Activated T-helper 2 cell treated with anti-CD3 and anti-CD28 coated beads, Interferon-gamma antibody, Interleukin-2, Interleukin-4, amounts not matched to agents 10 μg/mL and 5 μg/mL and 100 μg/mL, durations not matched to agents 14 hours and 24 hours and 36 hours (primary cell): ENCODE results near the gene RIMS4. TPM values are rescaled to one million over a fixed set of nuclear protein-coding genes. Genes with fewer than 3 reads are reported as not detected.
A peak's percentile ranks its signal among the peaks of the same experiment; 100 is the strongest.
"Not testable (repeated sequence)": the region's sequence is repeated elsewhere in the genome, so short reads cannot be mapped to it uniquely, and the experiment has no call there.

Source experiments
- DNase-seq: peaks from one replicate; pipeline ENCODE4 v3.0.0; 2021; ENCODE audit warnings: low spot score
- H3K27ac Mint-ChIP-seq: one replicate; pipeline ENCODE4 v1.8.0; 2021; ENCODE audit warnings: mixed read lengths
- H3K27me3 Mint-ChIP-seq: one replicate; pipeline ENCODE4 v1.8.0; 2021; ENCODE audit warnings: low read depth, mixed read lengths
- H3K36me3 Mint-ChIP-seq: one replicate; pipeline ENCODE4 v1.8.0; 2021; ENCODE audit warnings: low read depth, mixed read lengths
- H3K4me1 Mint-ChIP-seq: one replicate; pipeline ENCODE4 v1.8.0; 2021; ENCODE audit warnings: low read depth, mixed read lengths
- H3K4me3 Mint-ChIP-seq: one replicate; pipeline ENCODE4 v1.8.0; 2021; ENCODE audit warnings: low read depth, mild to moderate bottlenecking, moderate library complexity, mixed read lengths
- H3K9me3 Mint-ChIP-seq: one replicate; pipeline ENCODE4 v1.8.0; 2021; ENCODE audit warnings: mixed read lengths
- intact Hi-C: fragments of 100-400 bp; cut with micrococcal nuclease; formaldehyde crosslinking; loops from one replicate; pipeline ENCODE4 v1.15.1; 2023
- total RNA-seq: library from RNA; stranded (reverse); gene quantifications from 2 replicates; pipeline ENCODE4 v1.2.3, GENCODE V29; 2022

RIMS4 gene
- total RNA-seq, 1 donor from 2014 or later, result not detected

GRCh38 chr20:44827401-44827800 lies 17.1 kb upstream of the RIMS4 start:
- Mint-ChIP-seq H3K27ac (no peak overlapping the region), H3K4me1 (no peaks in the 10 kb centered on the region), H3K36me3 (no peaks in the 10 kb centered on the region), H3K27me3 (peaks cover 29% of the 10 kb centered on the region), H3K9me3 (no peaks in the 10 kb centered on the region), H3K4me3 (no peak overlapping the region)
- no peak for DNase-seq
- intact Hi-C loops, result no loop called here

GRCh38 chr20:44821576-44821975 lies 11.2 kb upstream of the RIMS4 start:
- intact Hi-C loops, H3K4me1 Mint-ChIP-seq, H3K27ac Mint-ChIP-seq, DNase-seq, H3K9me3 Mint-ChIP-seq, H3K4me3 Mint-ChIP-seq, H3K27me3 Mint-ChIP-seq, H3K36me3 Mint-ChIP-seq: not testable (repeated sequence)

- H3K4me3 Mint-ChIP-seq, result no peak overlapping the region
- H3K27me3 Mint-ChIP-seq, result peaks cover 10% of the 10 kb centered on the region
- H3K4me1 Mint-ChIP-seq, result no peaks in the 10 kb centered on the region
- DNase-seq, result no peak
- no peaks in the 10 kb centered on the region for H3K9me3 Mint-ChIP-seq
- H3K36me3 Mint-ChIP-seq, result no peaks in the 10 kb centered on the region
- intact Hi-C loops, result no loop called here
- no peak overlapping the region for H3K27ac Mint-ChIP-seq
Measured at GRCh38 chr20:44819936-44820335, 9.6 kb upstream of the RIMS4 start.

GRCh38 chr20:44817143-44817910 lies 7.0 kb upstream of the RIMS4 start:
- Mint-ChIP-seq H3K36me3 (no peaks in the 10 kb centered on the region), H3K27me3 (peaks cover 22% of the 10 kb centered on the region), H3K9me3 (no peaks in the 10 kb centered on the region), H3K27ac (no peak overlapping the region), H3K4me1 (no peaks in the 10 kb centered on the region), H3K4me3 (no peak overlapping the region)
- intact Hi-C loops, result no loop called here
- DNase-seq, result no peak

- DNase-seq, result no peak
- intact Hi-C loops, result no loop called here
- peaks cover 38% of the 10 kb centered on the region for H3K27me3 Mint-ChIP-seq
- no peaks in the 10 kb centered on the region for H3K9me3 Mint-ChIP-seq
- no peaks in the 10 kb centered on the region for H3K4me1 Mint-ChIP-seq
- H3K27ac Mint-ChIP-seq, result no peak overlapping the region
- no peaks in the 10 kb centered on the region for H3K36me3 Mint-ChIP-seq
- H3K4me3 Mint-ChIP-seq, result no peak overlapping the region
Measured at GRCh38 chr20:44814937-44815336, 4.6 kb upstream of the RIMS4 start.

- Mint-ChIP-seq H3K27me3 (peaks cover 62% of the 10 kb centered on the region), H3K4me1 (no peaks in the 10 kb centered on the region), H3K9me3 (no peaks in the 10 kb centered on the region), H3K4me3 (peak overlapping the region; percentile 34), H3K27ac (no peak overlapping the region), H3K36me3 (no peaks in the 10 kb centered on the region)
- intact Hi-C loops, result no loop called here
- DNase-seq, result no peak
Measured at GRCh38 chr20:44811150-44811685, 872 bp upstream of the RIMS4 start.

- no peak for DNase-seq
- Mint-ChIP-seq H3K9me3 (no peaks in the 10 kb centered on the region), H3K4me1 (no peaks in the 10 kb centered on the region), H3K36me3 (no peaks in the 10 kb centered on the region), H3K4me3 (no peak overlapping the region), H3K27me3 (peaks cover 67% of the 10 kb centered on the region), H3K27ac (no peak overlapping the region)
- intact Hi-C loops, result no loop called here
Measured at GRCh38 chr20:44810061-44810390, 320 bp downstream of the RIMS4 start.

- intact Hi-C loops, result no loop called here
- H3K4me3 Mint-ChIP-seq, result peak overlapping the region; percentile 27
- H3K27me3 Mint-ChIP-seq, result peaks cover 67% of the 10 kb centered on the region
Measured at GRCh38 chr20:44809380-44810060, 826 bp downstream of the RIMS4 start.

GRCh38 chr20:44807684-44808056 lies 2.7 kb downstream of the RIMS4 start:
- intact Hi-C loops, result no loop called here
- Mint-ChIP-seq H3K9me3 (no peaks in the 10 kb centered on the region), H3K27me3 (peaks cover 65% of the 10 kb centered on the region), H3K4me1 (no peaks in the 10 kb centered on the region), H3K36me3 (no peaks in the 10 kb centered on the region), H3K4me3 (no peak overlapping the region), H3K27ac (no peak overlapping the region)
- DNase-seq, result no peak

More at GRCh38 chr20:44809380-44810060, 826 bp downstream of the RIMS4 start:
- Mint-ChIP-seq H3K36me3 (no peaks in the 10 kb centered on the region), H3K9me3 (no peaks in the 10 kb centered on the region), H3K4me1 (no peaks in the 10 kb centered on the region), H3K27ac (no peak overlapping the region)
- no peak for DNase-seq

GRCh38 chr20:44807051-44807683 lies 3.2 kb downstream of the RIMS4 start:
- Mint-ChIP-seq H3K27ac (no peak overlapping the region), H3K9me3 (no peaks in the 10 kb centered on the region), H3K4me1 (no peaks in the 10 kb centered on the region), H3K4me3 (no peak overlapping the region), H3K36me3 (no peaks in the 10 kb centered on the region), H3K27me3 (peaks cover 61% of the 10 kb centered on the region)
- intact Hi-C loops, result no loop called here
- no peak for DNase-seq

GRCh38 chr20:44805979-44806620 lies 4.2 kb downstream of the RIMS4 start:
- no peaks in the 10 kb centered on the region for H3K4me1 Mint-ChIP-seq
- no peak for DNase-seq
- H3K27me3 Mint-ChIP-seq, result peaks cover 52% of the 10 kb centered on the region
- H3K9me3 Mint-ChIP-seq, result no peaks in the 10 kb centered on the region
- H3K36me3 Mint-ChIP-seq, result no peaks in the 10 kb centered on the region
- H3K27ac Mint-ChIP-seq, result no peak overlapping the region
- intact Hi-C loops, result no loop called here
- no peak overlapping the region for H3K4me3 Mint-ChIP-seq

- Mint-ChIP-seq H3K4me1 (no peaks in the 10 kb centered on the region), H3K36me3 (no peaks in the 10 kb centered on the region), H3K27ac (no peak overlapping the region), H3K9me3 (no peaks in the 10 kb centered on the region), H3K27me3 (peaks cover 47% of the 10 kb centered on the region), H3K4me3 (no peak overlapping the region)
- no peak for DNase-seq
- intact Hi-C loops, result no loop called here
Measured at GRCh38 chr20:44805335-44805978, 4.9 kb downstream of the RIMS4 start.
